Colonic mucosa (tissue), 4 donors: ENCODE measurements around the gene LRRN2. TPM values are rescaled to one million over a fixed set of nuclear protein-coding genes. Genes with fewer than 3 reads are reported as not detected.

ENCODE experiments used
- DNase-seq: peaks from one replicate; pipeline ENCODE4 v3.0.0-alpha.2; 2020
- H3K27ac ChIP-seq: fragments of 200-600 bp; one replicate; pipeline ENCODE4 v1.8.0; 2021
- H3K27me3 ChIP-seq: fragments of 200-600 bp; one replicate; pipeline ENCODE4 v1.8.0; 2021
- H3K36me3 ChIP-seq: fragments of 200-600 bp; one replicate; pipeline ENCODE4 v1.8.0; 2021
- H3K4me1 ChIP-seq: fragments of 200-600 bp; one replicate; pipeline ENCODE4 v1.8.0; 2021; ENCODE audit warnings: mild to moderate bottlenecking
- H3K4me3 ChIP-seq: fragments of 200-600 bp; one replicate; pipeline ENCODE4 v1.8.0; 2021
- H3K9ac ChIP-seq, 2 donors: one replicate each; pipeline ENCODE4 v1.7.0; 2013; ENCODE audit warnings: control low read depth in 2 of 2, low read depth in 2 of 2, low read length in 2 of 2
- H3K9me3 ChIP-seq: fragments of 200-600 bp; one replicate; pipeline ENCODE4 v1.8.0; 2021
- intact Hi-C: fragments of 100-400 bp; cut with DNase I; formaldehyde crosslinking; loops from one replicate; pipeline ENCODE4 v1.14.1; 2022
- total RNA-seq, 2 donors: library from RNA; stranded (reverse); fragmentation: NEBNext Ultra II Directional in 1 of 2; extraction: Animal tissue kit (Norgen Biotek cat#: 25700) in 1 of 2; gene quantifications; one replicate each; pipeline ENCODE4 v1.2.1, GENCODE V29; 2021
- TF ChIP-seq, protein P1 (sequence below): fragments of 200-600 bp; IDR thresholded peaks from one replicate; pipeline ENCODE4 v1.8.0; 2022; ENCODE audit warnings: antibody characterized with exemption, mild to moderate bottlenecking
- donor health status: healthy.
- donor health status: DM: no; HTN: no; CAD: no.
- donor health status: DM: no; HTN: no; CAD: no.

The LRRN2 gene
- total RNA-seq, 2 donors from 2014 or later: 13.1 to 13.9 TPM

DNA sequence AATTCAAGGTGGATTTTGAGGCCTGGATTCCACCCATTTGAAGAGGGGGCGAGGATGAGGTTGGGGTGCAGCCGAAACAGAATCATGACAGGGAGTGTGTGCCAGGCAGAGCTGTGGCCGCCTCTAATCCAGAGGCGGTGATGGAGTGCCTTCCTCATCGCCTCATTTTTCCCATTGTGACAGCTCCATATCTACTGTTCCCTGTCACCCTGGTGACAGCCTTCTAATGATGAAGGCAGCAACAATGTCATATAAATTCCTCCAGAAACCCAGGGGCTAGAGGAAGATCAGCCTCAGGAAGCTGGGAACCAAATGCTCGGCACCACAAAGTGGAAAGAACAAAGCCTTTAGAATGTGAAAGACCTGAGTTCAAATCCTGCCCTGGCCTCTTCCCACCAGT is 42.0 kb downstream of the LRRN2 start:
- H3K9ac ChIP-seq: no peak overlapping the region
- TF ChIP-seq, protein P1, sequence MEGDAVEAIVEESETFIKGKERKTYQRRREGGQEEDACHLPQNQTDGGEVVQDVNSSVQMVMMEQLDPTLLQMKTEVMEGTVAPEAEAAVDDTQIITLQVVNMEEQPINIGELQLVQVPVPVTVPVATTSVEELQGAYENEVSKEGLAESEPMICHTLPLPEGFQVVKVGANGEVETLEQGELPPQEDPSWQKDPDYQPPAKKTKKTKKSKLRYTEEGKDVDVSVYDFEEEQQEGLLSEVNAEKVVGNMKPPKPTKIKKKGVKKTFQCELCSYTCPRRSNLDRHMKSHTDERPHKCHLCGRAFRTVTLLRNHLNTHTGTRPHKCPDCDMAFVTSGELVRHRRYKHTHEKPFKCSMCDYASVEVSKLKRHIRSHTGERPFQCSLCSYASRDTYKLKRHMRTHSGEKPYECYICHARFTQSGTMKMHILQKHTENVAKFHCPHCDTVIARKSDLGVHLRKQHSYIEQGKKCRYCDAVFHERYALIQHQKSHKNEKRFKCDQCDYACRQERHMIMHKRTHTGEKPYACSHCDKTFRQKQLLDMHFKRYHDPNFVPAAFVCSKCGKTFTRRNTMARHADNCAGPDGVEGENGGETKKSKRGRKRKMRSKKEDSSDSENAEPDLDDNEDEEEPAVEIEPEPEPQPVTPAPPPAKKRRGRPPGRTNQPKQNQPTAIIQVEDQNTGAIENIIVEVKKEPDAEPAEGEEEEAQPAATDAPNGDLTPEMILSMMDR: no peak
- H3K36me3 ChIP-seq: no peaks in the 10 kb centered on the region
- intact Hi-C loops: no loop called here
- H3K27me3 ChIP-seq: no peaks in the 10 kb centered on the region
- H3K27ac ChIP-seq: no peak overlapping the region
- no peaks in the 10 kb centered on the region for H3K4me1 ChIP-seq
- H3K9me3 ChIP-seq: no peaks in the 10 kb centered on the region
- no peak overlapping the region for H3K4me3 ChIP-seq
- no peak for DNase-seq

DNA sequence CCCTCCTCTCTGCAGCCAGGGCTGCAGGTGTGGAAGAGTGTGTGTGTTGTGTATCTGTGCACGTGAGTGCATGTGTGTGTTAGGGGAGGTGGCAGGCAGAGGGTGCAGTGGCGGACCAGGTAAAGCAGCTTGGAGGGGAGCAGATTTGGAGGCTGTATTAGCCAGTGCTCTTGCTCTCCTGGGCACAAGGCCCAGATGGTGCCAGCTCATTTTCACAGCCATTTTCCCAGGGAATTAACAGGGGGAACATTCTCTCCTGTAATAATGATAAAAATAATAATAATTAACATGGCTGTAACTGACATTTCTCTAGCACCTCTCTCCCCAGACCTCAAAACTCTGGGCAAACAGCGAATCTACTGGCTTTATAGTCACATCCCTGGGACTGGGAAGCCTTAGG is 43.6 kb downstream of the LRRN2 start:
- H3K4me3 ChIP-seq: no peak overlapping the region
- no peak for DNase-seq
- no peak overlapping the region for H3K27ac ChIP-seq
- H3K4me1 ChIP-seq: no peaks in the 10 kb centered on the region
- intact Hi-C loops: no loop called here
- H3K9ac ChIP-seq: no peak overlapping the region
- no peaks in the 10 kb centered on the region for H3K9me3 ChIP-seq
- H3K27me3 ChIP-seq: no peaks in the 10 kb centered on the region
- TF ChIP-seq, protein P1: no peak
- H3K36me3 ChIP-seq: no peaks in the 10 kb centered on the region

- no peaks in the 10 kb centered on the region for H3K4me1 ChIP-seq
- no peak for DNase-seq
- H3K36me3 ChIP-seq: no peaks in the 10 kb centered on the region
- TF ChIP-seq, protein P1: no peak
- no peaks in the 10 kb centered on the region for H3K27me3 ChIP-seq
- intact Hi-C loops: no loop called here
- H3K9me3 ChIP-seq: no peaks in the 10 kb centered on the region
- no peak overlapping the region for H3K4me3 ChIP-seq
- H3K27ac ChIP-seq: no peak overlapping the region
- H3K9ac ChIP-seq: no peak overlapping the region
Measured at GRCh38 chr1:204641455-204641854, 44.1 kb downstream of the LRRN2 start.

- Histone ChIP-seq H3K27me3 (no peaks in the 10 kb centered on the region), H3K4me3 (no peak overlapping the region), H3K27ac (no peak overlapping the region), H3K36me3 (no peaks in the 10 kb centered on the region), H3K9me3 (no peaks in the 10 kb centered on the region), H3K4me1 (no peaks in the 10 kb centered on the region), H3K9ac (no peak overlapping the region)
- TF ChIP-seq, protein P1: no peak
- intact Hi-C loops: no loop called here
- no peak for DNase-seq
Measured at GRCh38 chr1:204640578-204640977, 45.0 kb downstream of the LRRN2 start.

DNA sequence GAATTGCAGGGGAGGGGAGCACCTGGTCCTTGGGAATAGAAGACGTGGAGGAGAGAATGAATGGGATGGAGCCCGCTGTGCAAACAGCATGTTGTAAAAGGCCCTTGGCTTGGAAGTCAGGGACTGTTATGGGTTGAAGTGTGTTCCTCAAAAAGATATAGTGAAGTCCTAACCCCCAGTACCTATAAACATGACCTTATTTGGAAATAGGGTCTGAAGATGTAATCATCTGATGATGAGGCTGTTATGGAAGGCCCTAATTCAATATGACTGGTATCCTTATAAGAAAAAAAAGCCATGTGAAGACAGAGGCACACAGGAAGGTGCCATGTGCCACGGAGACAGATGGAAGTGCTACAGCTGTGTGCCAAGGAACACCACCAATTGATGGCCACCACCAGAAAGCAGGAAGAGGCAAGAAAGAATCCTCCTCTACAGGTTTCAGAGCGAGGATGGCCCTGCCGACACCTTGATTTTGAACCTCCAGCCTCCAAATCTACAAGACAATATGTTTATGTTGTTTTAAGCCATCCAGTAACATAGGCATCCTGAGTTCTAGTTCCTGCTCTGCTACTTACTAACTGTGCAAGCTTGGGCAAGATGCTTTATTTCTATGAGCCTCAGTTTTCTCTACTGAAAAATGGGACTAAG is 51.2 kb downstream of the LRRN2 start:
- Histone ChIP-seq H3K9ac (no peak overlapping the region), H3K9me3 (no peaks in the 10 kb centered on the region), H3K27me3 (no peaks in the 10 kb centered on the region), H3K4me3 (no peak overlapping the region), H3K27ac (no peak overlapping the region), H3K36me3 (no peaks in the 10 kb centered on the region), H3K4me1 (no peaks in the 10 kb centered on the region)
- no peak for DNase-seq
- intact Hi-C loops: no loop called here
- TF ChIP-seq, protein P1: no peak
